ENCODE results near the gene TPRX2. TPM values are rescaled to one million over a fixed set of nuclear protein-coding genes. Genes with fewer than 3 reads are reported as not detected.
"Not testable (repeated sequence)": the region's sequence is repeated elsewhere in the genome, so short reads cannot be mapped to it uniquely, and the experiment has no call there.

The TPRX2 gene
- total and polyA plus RNA-seq, 5 donors: not detected

DNA sequence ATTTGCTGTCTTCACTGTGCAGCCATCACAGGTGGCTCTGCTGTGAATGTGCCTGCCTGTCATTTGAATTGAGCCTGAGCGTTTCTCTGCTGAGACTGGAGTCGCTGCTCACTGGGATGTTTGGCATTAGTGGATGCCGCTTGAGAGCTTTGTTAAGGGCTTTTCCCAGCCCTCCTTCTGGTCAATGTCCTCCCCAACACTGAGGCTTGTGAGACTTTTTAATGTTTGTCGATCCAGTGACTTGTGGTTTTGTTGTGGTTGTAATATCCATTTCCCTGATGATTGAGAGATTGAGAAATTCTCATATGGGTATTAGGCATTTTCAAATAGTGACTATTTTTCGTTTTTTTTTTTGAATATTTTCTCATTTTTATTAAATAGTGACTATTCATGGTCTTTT lies 2.6 kb downstream of the TPRX2 start:
- H3K27me3 ChIP-seq (ENCODE audit: control insufficient read depth, insufficient read depth): no peaks in the 10 kb centered on the region
- intact Hi-C loops (cut with DNase I): loop anchor here in 1 of 4 donors (10.0 kb wide), 1 partner anchor 67 kb away; no protein-coding TSS in a partner anchor
- 90% methylated on average over 5 of the region's 5 CpGs for WGBS
- H3K27ac ChIP-seq (ENCODE audit: low read length): no peak overlapping the region
- H3K9me3 ChIP-seq (ENCODE audit: control insufficient read depth, low read length): no peaks in the 10 kb centered on the region
- DNase-seq: no peak
- no peak for ATAC-seq
- H3K4me1 ChIP-seq (ENCODE audit: control insufficient read depth, insufficient read depth, low read length): no peaks in the 10 kb centered on the region
- no peak overlapping the region for H3K4me3 ChIP-seq (ENCODE audit: low read length)

GRCh38 chr19:47863514-47863936 lies 4.5 kb downstream of the TPRX2 start:
- Histone ChIP-seq H3K9me3 (ENCODE audit: control insufficient read depth, low read length) (no peaks in the 10 kb centered on the region), H3K27me3 (ENCODE audit: control insufficient read depth, insufficient read depth) (no peaks in the 10 kb centered on the region), H3K27ac (ENCODE audit: low read length) (no peak overlapping the region), H3K4me1 (ENCODE audit: control insufficient read depth, insufficient read depth, low read length) (no peaks in the 10 kb centered on the region), H3K4me3 (ENCODE audit: low read length) (no peak overlapping the region)
- WGBS: 15% methylated on average over 14 of the region's 14 CpGs
- intact Hi-C loops (cut with DNase I): loop anchor here in 1 of 4 donors (10.0 kb wide), 1 partner anchor 69 kb away; no protein-coding TSS in a partner anchor
- peak; percentile 87 to 94 (median 93) for DNase-seq
- ATAC-seq: peak; percentile 93 to 94

DNA sequence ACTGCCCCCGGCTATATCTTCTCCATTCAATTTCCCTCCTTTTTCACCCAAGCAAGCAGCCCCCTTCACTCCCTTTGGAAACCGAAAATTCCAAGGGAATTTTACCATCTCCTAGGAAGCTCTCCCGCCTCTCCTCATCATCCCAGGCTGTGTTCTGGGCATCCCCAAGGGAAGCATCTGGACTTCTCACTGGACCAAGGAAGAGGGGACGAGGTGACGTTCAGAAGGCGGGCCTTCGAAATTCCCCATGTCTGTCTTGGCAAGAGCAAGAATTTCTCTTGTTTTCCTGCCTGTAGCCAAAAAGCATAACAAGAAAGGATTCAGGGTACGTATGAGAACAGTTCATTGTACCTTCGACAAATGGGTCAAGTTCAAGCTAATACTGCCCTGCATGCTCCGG lies 6.1 kb downstream of the TPRX2 start:
- Histone ChIP-seq H3K9me3 (ENCODE audit: control insufficient read depth, low read length) (no peaks in the 10 kb centered on the region), H3K27me3 (ENCODE audit: control insufficient read depth, insufficient read depth) (no peaks in the 10 kb centered on the region), H3K27ac (ENCODE audit: low read length) (no peak overlapping the region), H3K4me1 (ENCODE audit: control insufficient read depth, insufficient read depth, low read length) (no peaks in the 10 kb centered on the region), H3K4me3 (ENCODE audit: low read length) (no peak overlapping the region)
- DNase-seq (peak in 1 of 3 donors; percentile 56), ATAC-seq (no peak)
- intact Hi-C loops (cut with DNase I): loop anchor here in 1 of 4 donors (10.0 kb wide), 1 partner anchor 70 kb away; no protein-coding TSS in a partner anchor
- 42% methylated on average over 10 of the region's 10 CpGs for WGBS

- H3K27me3 ChIP-seq (ENCODE audit: control insufficient read depth, insufficient read depth): no peaks in the 10 kb centered on the region
- DNase-seq: no peak
- H3K4me1 ChIP-seq (ENCODE audit: control insufficient read depth, insufficient read depth, low read length): no peaks in the 10 kb centered on the region
- H3K9me3 ChIP-seq (ENCODE audit: control insufficient read depth, low read length): no peaks in the 10 kb centered on the region
- intact Hi-C loops (cut with DNase I): no loop called here
- 70% methylated on average over 4 of the region's 4 CpGs for WGBS
- ATAC-seq: no peak
- H3K27ac ChIP-seq (ENCODE audit: low read length): no peak overlapping the region
- no peak overlapping the region for H3K4me3 ChIP-seq (ENCODE audit: low read length)
These were observed 19.9 kb downstream of the TPRX2 start for GRCh38 chr19:47878906-47879305.

DNA sequence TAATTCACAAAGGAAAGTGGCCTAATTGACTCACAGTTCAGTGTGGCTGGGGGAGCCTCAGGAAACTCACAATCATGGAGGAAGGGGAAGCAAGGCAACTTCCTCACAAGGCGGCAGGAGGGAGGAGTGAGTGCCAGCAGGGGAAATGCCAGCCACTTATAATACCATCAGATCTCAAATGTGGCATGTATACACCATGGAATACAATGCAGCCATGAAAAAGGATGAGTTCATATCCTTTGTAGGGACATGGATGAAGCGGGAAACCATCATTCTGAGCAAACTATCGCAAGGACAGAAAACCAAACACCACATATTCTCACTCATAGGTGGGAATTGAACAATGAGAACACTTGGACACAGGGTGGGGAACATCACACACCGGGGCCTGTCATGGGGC lies 20.4 kb downstream of the TPRX2 start:
- DNase-seq; ATAC-seq; H3K4me3 ChIP-seq (ENCODE audit: low read length); intact Hi-C loops (cut with DNase I); H3K9me3 ChIP-seq (ENCODE audit: control insufficient read depth, low read length); H3K27ac ChIP-seq (ENCODE audit: low read length); H3K27me3 ChIP-seq (ENCODE audit: control insufficient read depth, insufficient read depth); H3K4me1 ChIP-seq (ENCODE audit: control insufficient read depth, insufficient read depth, low read length): not testable (repeated sequence)
- 51% methylated on average over 4 of the region's 4 CpGs for WGBS

GRCh38 chr19:47881757-47882156 lies 22.7 kb downstream of the TPRX2 start:
- Histone ChIP-seq H3K27ac (ENCODE audit: low read length) (no peak overlapping the region), H3K4me3 (ENCODE audit: low read length) (no peak overlapping the region), H3K4me1 (ENCODE audit: control insufficient read depth, insufficient read depth, low read length) (no peaks in the 10 kb centered on the region), H3K27me3 (ENCODE audit: control insufficient read depth, insufficient read depth) (no peaks in the 10 kb centered on the region), H3K9me3 (ENCODE audit: control insufficient read depth, low read length) (no peaks in the 10 kb centered on the region)
- whole genome bisulfite sequencing: 68% methylated on average over 5 of the region's 5 CpGs
- no peak for DNase-seq
- intact Hi-C loops (cut with DNase I): no loop called here
- no peak for ATAC-seq

DNA sequence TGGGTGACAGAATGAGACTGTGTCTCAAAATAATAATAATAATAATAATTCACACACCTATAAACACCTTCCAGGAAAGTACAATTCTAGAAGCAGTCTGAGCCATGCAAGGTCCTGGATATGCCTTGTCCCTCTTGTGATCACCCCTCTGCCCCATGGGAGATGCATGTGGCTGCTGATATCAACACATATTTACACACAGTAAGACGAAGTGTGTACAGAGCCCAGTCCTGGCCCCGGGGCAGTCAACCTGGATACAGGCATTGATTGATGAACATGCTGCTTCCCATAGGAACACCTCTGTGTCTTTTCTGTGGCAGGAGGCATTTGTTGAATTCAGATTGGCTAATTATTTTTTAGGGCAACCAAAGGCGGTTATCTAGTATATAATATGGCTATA lies 23.9 kb downstream of the TPRX2 start:
- 75% methylated on average over 3 of the region's 3 CpGs for WGBS
- no peaks in the 10 kb centered on the region for H3K9me3 ChIP-seq (ENCODE audit: control insufficient read depth, low read length)
- no peak for ATAC-seq

DNA sequence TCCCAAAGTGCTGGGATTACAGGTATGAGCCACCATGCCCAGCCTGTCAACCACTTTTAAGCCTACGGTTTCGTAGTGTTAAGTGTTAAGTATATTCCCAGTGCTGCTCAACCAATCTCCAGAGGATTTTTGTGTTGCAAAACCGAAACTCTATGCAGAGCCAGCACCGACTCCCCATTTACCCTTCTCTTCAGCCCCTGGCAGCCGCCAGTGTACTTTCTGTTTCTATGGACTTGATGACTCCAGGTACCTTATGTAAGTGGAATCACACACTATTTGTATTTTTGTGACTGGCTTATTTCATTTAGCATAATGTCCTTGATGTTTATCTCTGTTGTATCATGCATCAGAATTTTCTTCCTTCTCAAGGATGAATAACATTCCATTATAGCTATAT lies 26.0 kb downstream of the TPRX2 start:
- 83% methylated on average over 5 of the region's 5 CpGs for WGBS
- Histone ChIP-seq H3K27me3 (ENCODE audit: control insufficient read depth, insufficient read depth) (no peaks in the 10 kb centered on the region), H3K4me3 (ENCODE audit: low read length) (no peak overlapping the region), H3K4me1 (ENCODE audit: control insufficient read depth, insufficient read depth, low read length) (no peaks in the 10 kb centered on the region), H3K27ac (ENCODE audit: low read length) (no peak overlapping the region), H3K9me3 (ENCODE audit: control insufficient read depth, low read length) (no peaks in the 10 kb centered on the region)
- DNase-seq (no peak), ATAC-seq (no peak)
- intact Hi-C loops (cut with DNase I): no loop called here

More for the DNA sequence above, 23.9 kb downstream of the TPRX2 start:
- no peak overlapping the region for H3K27ac ChIP-seq (ENCODE audit: low read length)
- DNase-seq: no peak
- no peaks in the 10 kb centered on the region for H3K4me1 ChIP-seq (ENCODE audit: control insufficient read depth, insufficient read depth, low read length)
- H3K27me3 ChIP-seq (ENCODE audit: control insufficient read depth, insufficient read depth): no peaks in the 10 kb centered on the region
- intact Hi-C loops (cut with DNase I): no loop called here
- no peak overlapping the region for H3K4me3 ChIP-seq (ENCODE audit: low read length)

DNA sequence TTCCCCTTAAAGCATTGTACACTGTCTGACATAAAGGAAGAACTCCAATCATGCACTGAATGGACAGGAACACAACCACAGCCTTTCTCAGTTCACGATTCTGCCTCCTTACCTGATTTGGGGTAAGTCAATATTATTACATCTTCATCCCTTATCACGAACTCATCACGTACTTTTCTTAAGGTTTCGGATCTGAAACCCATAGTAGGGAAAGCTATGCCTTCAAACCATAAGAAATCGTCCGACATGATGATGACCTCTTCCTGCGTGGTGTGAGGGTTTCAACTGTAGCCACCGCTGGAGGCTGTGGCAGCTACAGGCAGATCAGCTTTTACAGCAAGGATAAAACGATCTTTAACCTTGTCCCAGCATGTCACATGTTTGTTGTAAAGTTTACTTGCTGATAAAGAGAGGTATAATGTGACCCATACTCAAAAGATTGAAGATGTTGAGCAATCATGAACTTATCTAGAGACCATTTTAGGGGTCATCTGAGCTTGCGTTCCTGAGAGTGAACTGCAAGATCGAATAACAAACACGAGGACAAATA lies 27.1 kb downstream of the TPRX2 start, which contains the start of gene SULT2A1:
Gene SULT2A1 (minus strand): TSS at position 306 of the 550 bp plus-strand sequence. CDS start 58 bp downstream, at position 248.
- Histone ChIP-seq H3K4me3 (ENCODE audit: low read length) (no peak within 1 kb of the TSS), H3K27me3 (ENCODE audit: control insufficient read depth, insufficient read depth) (no peaks in the 10 kb centered on the region), H3K9me3 (ENCODE audit: control insufficient read depth, low read length) (no peaks in the 10 kb centered on the region), H3K27ac (ENCODE audit: low read length) (no peak within 1 kb of the TSS), H3K4me1 (ENCODE audit: control insufficient read depth, insufficient read depth, low read length) (no peaks in the 10 kb centered on the region)
- ATAC-seq (no peak), DNase-seq (no peak)
- 66% methylated on average over 12 of the region's 12 CpGs for WGBS
- intact Hi-C loops (cut with DNase I): no loop called here

DNA sequence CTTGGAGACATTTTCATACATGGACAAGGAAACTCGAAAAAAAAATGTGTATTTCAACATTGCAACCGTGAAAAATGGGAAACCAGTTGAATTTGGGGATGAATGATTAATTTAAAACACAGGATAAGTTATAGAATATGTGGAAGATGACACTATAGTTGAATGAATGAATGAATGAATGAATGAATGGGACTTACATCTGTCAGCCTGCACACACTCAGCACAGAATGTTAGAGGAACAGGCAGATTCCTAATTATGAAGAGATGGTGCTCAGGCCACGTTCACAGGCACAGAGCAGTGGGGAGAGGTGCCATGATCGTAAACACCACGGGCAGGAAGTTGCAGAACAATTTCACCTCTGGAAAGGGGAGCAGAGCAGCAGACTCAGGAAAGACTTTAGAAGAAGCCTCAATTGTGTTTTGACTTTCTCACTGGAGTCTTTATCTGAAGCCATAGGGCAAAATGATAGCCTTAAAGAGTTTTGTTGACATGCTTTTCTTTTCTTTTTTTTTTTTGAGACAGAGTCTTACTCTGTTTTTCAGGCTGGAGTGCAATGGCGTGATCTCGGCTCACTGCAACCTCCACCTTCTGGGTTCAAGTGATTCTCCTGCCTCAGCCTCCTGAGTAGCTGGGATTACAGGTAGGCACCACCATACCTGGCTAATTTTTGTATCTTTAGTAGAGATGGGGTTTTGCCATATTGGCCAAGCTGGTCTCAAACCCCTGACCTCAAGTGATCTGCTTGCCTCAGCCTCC lies 32.0 kb downstream of the TPRX2 start:
- no peak overlapping the region for H3K27ac ChIP-seq (ENCODE audit: low read length)
- no peak for ATAC-seq
- H3K27me3 ChIP-seq (ENCODE audit: control insufficient read depth, insufficient read depth): no peaks in the 10 kb centered on the region
- no peak for DNase-seq
- peaks cover 2% of the 10 kb centered on the region for H3K9me3 ChIP-seq (ENCODE audit: control insufficient read depth, low read length)
- H3K4me3 ChIP-seq (ENCODE audit: low read length): no peak overlapping the region
- H3K4me1 ChIP-seq (ENCODE audit: control insufficient read depth, insufficient read depth, low read length): peaks cover 1% of the 10 kb centered on the region
- 71% methylated on average over 7 of the region's 7 CpGs for WGBS
- intact Hi-C loops (cut with DNase I): no loop called here

DNA sequence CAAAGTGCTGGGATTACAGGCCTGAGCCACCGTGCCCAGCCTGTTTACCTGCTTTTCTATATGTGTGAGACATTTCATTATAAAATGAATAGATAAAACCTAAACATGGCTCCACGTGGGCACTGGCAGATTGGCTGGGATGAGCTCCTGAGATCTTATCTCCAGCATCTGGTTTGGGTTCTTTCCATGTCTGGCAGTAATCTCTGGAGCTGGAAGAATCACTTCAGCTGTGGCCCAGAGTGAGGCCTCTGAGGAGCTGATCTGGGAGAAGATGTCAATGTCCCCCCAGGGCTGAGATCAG lies 32.5 kb downstream of the TPRX2 start:
- Histone ChIP-seq H3K9me3 (ENCODE audit: control insufficient read depth, low read length) (peaks cover 2% of the 10 kb centered on the region), H3K4me3 (ENCODE audit: low read length) (no peak overlapping the region), H3K4me1 (ENCODE audit: control insufficient read depth, insufficient read depth, low read length) (peaks cover 1% of the 10 kb centered on the region), H3K27ac (ENCODE audit: low read length) (no peak overlapping the region), H3K27me3 (ENCODE audit: control insufficient read depth, insufficient read depth) (no peaks in the 10 kb centered on the region)
- ATAC-seq: no peak
- intact Hi-C loops (cut with DNase I): no loop called here
- DNase-seq: no peak
- 35% methylated on average over 2 of the region's 2 CpGs for WGBS
